Omental fat pad (tissue), 4 donors: ENCODE results near the gene ADI1. TPM values are rescaled to one million over a fixed set of nuclear protein-coding genes. Genes with fewer than 3 reads are reported as not detected.
"Not testable (repeated sequence)": the region's sequence is repeated elsewhere in the genome, so short reads cannot be mapped to it uniquely, and the experiment has no call there.

Experiments used
- ATAC-seq: fragments of 150-250 bp; one replicate; pipeline ENCODE4 v1.9.1; 2016; ENCODE audit warnings: mild to moderate bottlenecking, moderate library complexity; ENCODE audit not compliant: low FRiP score
- DNase-seq: peaks from one replicate; pipeline ENCODE4 v3.0.0-alpha.2; 2019; ENCODE audit warnings: low spot score
- total RNA-seq, 4 donors: library from RNA; depleted of rRNA; stranded (reverse); fragments of >200 nt; gene quantifications; one replicate each; pipeline ENCODE4 v1.1.0, GENCODE V29; 2016
- TF ChIP-seq, protein P1 (sequence below), 3 donors: fragments of 450-650 bp; IDR thresholded peaks; one replicate each; pipeline ENCODE4 v1.5.1; 2016 to 2017; ENCODE audit warnings: antibody characterized with exemption in 3 of 3, mild to moderate bottlenecking in 3 of 3, moderate library complexity in 2 of 3

Gene ADI1
- total RNA-seq, 4 donors from 2014 or later, result 54.6 to 117 (median 71.3) TPM

DNA sequence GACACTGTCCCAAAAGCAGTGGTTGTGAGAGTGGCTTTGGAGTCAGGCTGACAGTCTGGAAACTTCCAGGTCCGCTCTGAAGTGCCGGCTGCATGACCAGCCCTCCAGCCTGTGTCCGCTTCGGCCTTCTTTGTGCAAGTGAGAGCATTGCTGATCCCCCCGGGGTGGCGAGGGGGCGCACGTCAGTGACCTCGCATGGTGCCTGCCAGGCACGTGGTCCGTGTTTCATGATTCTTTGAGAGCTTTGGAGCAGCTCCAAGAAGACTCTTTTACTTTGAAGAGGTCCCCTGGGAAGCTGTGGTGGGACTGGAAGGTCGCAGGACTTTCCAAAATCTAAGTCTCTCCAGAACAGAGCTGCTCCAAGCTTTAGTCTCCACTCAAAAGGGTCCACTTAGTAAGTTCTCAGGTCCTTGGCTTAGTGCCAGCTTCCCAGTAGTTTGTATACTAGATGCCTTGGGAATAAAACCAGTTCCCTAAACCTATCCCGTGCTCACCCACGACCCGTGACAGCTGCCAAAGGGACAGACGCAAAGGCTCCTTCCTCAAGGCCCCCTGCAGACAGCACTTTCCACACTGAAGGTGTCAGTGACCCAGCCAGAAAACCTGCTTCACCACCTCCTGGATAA, 68.8 kb downstream of the ADI1 start:
- no peak for ATAC-seq
- TF ChIP-seq, protein P1, sequence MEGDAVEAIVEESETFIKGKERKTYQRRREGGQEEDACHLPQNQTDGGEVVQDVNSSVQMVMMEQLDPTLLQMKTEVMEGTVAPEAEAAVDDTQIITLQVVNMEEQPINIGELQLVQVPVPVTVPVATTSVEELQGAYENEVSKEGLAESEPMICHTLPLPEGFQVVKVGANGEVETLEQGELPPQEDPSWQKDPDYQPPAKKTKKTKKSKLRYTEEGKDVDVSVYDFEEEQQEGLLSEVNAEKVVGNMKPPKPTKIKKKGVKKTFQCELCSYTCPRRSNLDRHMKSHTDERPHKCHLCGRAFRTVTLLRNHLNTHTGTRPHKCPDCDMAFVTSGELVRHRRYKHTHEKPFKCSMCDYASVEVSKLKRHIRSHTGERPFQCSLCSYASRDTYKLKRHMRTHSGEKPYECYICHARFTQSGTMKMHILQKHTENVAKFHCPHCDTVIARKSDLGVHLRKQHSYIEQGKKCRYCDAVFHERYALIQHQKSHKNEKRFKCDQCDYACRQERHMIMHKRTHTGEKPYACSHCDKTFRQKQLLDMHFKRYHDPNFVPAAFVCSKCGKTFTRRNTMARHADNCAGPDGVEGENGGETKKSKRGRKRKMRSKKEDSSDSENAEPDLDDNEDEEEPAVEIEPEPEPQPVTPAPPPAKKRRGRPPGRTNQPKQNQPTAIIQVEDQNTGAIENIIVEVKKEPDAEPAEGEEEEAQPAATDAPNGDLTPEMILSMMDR (IDR thresholded peaks at IDR 0.05), result no peak
- no peak for DNase-seq

- no peak for ATAC-seq
- no peak for DNase-seq
- TF ChIP-seq, protein P1 (IDR thresholded peaks at IDR 0.05), result no peak
These were observed 69.4 kb downstream of the ADI1 start for GRCh38 chr2:3449936-3450335.

DNA sequence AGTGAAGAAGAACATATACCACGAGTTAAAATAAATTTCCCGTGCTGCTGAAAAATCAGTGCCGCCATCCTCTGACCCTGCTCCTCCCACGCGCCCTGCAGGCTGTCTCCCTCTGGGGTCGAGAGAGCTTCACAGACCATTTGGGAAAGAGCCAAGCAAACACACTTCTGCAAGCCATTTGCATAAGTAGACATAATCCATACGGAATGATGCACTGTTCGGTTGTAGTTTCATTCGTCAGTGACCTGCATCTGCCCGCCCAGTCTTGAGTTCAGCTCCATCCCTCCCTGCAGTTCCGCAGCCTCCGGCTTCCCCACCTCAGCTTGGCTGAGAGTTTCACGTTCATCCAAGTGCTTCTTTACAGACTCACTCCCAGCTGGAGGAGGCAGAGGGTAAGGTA, 70.2 kb downstream of the ADI1 start:
- DNase-seq, result no peak

DNA sequence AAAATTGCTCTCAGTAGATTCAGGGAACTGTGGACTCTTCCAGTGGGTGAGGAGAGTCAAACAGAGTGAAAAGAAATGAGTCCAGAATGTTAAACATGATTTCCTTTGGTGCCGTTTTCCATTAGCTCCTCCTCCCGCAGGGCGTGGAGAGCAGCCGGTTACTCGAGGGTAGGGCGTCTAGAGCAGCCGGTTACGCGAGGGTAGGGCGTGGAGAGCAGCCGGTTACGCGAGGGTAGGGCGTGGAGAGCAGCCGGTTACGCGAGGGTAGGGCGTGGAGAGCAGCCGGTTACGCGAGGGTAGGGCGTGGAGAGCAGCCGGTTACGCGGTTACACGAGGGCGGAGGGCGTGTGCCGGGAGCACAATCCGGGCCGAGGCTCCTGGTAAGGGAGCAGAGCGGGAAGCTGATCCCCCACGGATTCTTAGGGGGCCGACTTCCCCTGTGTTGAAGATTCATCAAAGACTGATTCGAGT, 70.9 kb downstream of the ADI1 start:
- ATAC-seq, DNase-seq: not testable (repeated sequence)

More for the DNA sequence above, 70.2 kb downstream of the ADI1 start:
- TF ChIP-seq, protein P1 (IDR thresholded peaks at IDR 0.05), result no peak
- ATAC-seq, result no peak

DNA sequence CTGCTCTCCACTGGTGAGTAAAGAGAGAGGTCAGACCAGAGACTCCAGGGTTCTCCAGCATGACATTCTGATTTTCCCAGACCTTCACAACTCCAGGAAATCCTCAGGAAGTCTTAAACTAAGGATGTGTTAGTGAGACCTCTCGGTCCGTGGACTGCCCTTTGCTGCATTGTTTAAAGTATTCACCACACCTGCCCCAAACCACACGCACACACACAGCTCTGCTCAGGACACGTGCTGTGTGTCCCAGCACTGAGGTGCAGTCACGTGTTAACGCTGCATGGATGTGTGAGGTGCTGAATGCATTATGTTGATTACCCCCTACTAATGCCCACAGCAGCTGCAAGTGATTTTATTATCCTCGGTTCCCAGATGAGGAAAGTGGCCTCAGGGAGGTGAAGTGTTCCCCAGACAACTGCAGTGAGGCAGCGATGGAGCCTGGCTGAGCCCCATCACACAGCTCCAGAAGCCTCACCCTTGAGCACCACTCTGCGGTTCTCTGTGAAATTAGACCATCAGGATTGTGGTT, 71.5 kb downstream of the ADI1 start:
- ATAC-seq (no peak), DNase-seq (no peak)
- TF ChIP-seq, protein P1 (IDR thresholded peaks at IDR 0.05), result no peak

Other genes starting within 250 kb of the ADI1 start
- gene EIPR1, start 141.7 kb downstream of the ADI1 start, total RNA-seq, result 10 to 100 TPM; 18.5 to 29.8 (median 21.5) TPM
- gene TRAPPC12, start 139.8 kb downstream of the ADI1 start, total RNA-seq, result 10 to 100 TPM; 39.3 to 92.1 (median 53.9) TPM
- 10 to 100 TPM; 17.9 to 26.3 (median 23.8) TPM for gene RNASEH1, start 38.8 kb upstream of the ADI1 start, total RNA-seq
- 1,000 to 10,000 TPM; 2,150 to 4,864 (median 2,988) TPM for gene RPS7, start 55.7 kb upstream of the ADI1 start, total RNA-seq
- gene COLEC11, start 75.6 kb upstream of the ADI1 start, total RNA-seq, result 10 to 100 TPM in 1 of 4 donors, 1 to 10 TPM in 3; 3.6 to 15.9 (median 5.9) TPM
- gene ALLC, start 138.7 kb upstream of the ADI1 start, total RNA-seq, result not detected
- gene DCDC2C, start 184.0 kb upstream of the ADI1 start, total RNA-seq, result 1 to 10 TPM in 1 of 4 donors, under 1 TPM in 1, not detected in 2; 0.31 to 1.4 TPM